Activated CD4-positive, CD25-positive, alpha-beta regulatory T cell treated with anti-CD3 and anti-CD28 coated beads, Interleukin-2, amount 50 U/mL, for 24 hours (primary cell): Measurements from ENCODE around the gene DUSP9.
A peak's percentile ranks its signal among the peaks of the same experiment; 100 is the strongest.
"Not testable (repeated sequence)": the region's sequence is repeated elsewhere in the genome, so short reads cannot be mapped to it uniquely, and the experiment has no call there.

Source experiments
- ATAC-seq, 2 donors: fragments of 150-1000 bp; cut with Tn5 transposase; one replicate each; pipeline ENCODE4 v1.10.0; 2021; ENCODE audit warnings: mild to moderate bottlenecking in 1 of 2, moderate library complexity in 1 of 2

DUSP9 gene

GRCh38 chrX:153646620-153647373 is at the start of gene DUSP9:
Gene DUSP9, plus strand, starts transcription at chrX:153647203. Its CDS starts 751 bp downstream, at chrX:153647954.
- ATAC-seq, result peak in 1 of 2 donors; percentile 19

- ATAC-seq, result peak; percentile 67
Observed at GRCh38 chrX:153598541-153599191, 48.3 kb upstream of the DUSP9 start, which contains the start of gene CCNQ. Gene CCNQ, minus strand, starts transcription at chrX:153599139. Its CDS starts 66 bp downstream, at chrX:153599073.

GRCh38 chrX:153599192-153600031 is 47.6 kb upstream of the DUSP9 start:
- ATAC-seq, result peak; percentile 87

GRCh38 chrX:153600032-153600373 is 47.0 kb upstream of the DUSP9 start:
- ATAC-seq, result no peak

- ATAC-seq, result no peak
Observed at GRCh38 chrX:153600921-153601320, 46.1 kb upstream of the DUSP9 start.

GRCh38 chrX:153601511-153602110 is 45.4 kb upstream of the DUSP9 start:
- no peak for ATAC-seq

- no peak for ATAC-seq
Observed at GRCh38 chrX:153602601-153603000, 44.4 kb upstream of the DUSP9 start.

- no peak for ATAC-seq
Observed at GRCh38 chrX:153603131-153603656, 43.8 kb upstream of the DUSP9 start.

- ATAC-seq, result not testable (repeated sequence)
Observed at GRCh38 chrX:153604666-153605380, 42.2 kb upstream of the DUSP9 start.

GRCh38 chrX:153606503-153606902 is 40.5 kb upstream of the DUSP9 start:
- ATAC-seq, result no peak

GRCh38 chrX:153608376-153608775 is 38.6 kb upstream of the DUSP9 start:
- ATAC-seq, result no peak

- no peak for ATAC-seq
Observed at GRCh38 chrX:153608806-153609205, 38.2 kb upstream of the DUSP9 start.

GRCh38 chrX:153609917-153610835 is 36.8 kb upstream of the DUSP9 start:
- ATAC-seq, result peak; percentile 96

GRCh38 chrX:153610836-153611213 is 36.2 kb upstream of the DUSP9 start:
- ATAC-seq, result no peak

- ATAC-seq, result no peak
Observed at GRCh38 chrX:153611298-153612095, 35.5 kb upstream of the DUSP9 start.

- no peak for ATAC-seq
Observed at GRCh38 chrX:153612413-153612812, 34.6 kb upstream of the DUSP9 start.

- ATAC-seq, result no peak
Observed at GRCh38 chrX:153614818-153615217, 32.2 kb upstream of the DUSP9 start.

- no peak for ATAC-seq
Observed at GRCh38 chrX:153620576-153620975, 26.4 kb upstream of the DUSP9 start.

- no peak for ATAC-seq
Observed at GRCh38 chrX:153621949-153622598, 24.9 kb upstream of the DUSP9 start.
